ENCODE measurements around the gene POLE. TPM values are rescaled to one million over a fixed set of nuclear protein-coding genes. Genes with fewer than 3 reads are reported as not detected.

POLE gene
- total RNA-seq, 2 experiments from 2014 or later: 157 to 230 TPM

DNA sequence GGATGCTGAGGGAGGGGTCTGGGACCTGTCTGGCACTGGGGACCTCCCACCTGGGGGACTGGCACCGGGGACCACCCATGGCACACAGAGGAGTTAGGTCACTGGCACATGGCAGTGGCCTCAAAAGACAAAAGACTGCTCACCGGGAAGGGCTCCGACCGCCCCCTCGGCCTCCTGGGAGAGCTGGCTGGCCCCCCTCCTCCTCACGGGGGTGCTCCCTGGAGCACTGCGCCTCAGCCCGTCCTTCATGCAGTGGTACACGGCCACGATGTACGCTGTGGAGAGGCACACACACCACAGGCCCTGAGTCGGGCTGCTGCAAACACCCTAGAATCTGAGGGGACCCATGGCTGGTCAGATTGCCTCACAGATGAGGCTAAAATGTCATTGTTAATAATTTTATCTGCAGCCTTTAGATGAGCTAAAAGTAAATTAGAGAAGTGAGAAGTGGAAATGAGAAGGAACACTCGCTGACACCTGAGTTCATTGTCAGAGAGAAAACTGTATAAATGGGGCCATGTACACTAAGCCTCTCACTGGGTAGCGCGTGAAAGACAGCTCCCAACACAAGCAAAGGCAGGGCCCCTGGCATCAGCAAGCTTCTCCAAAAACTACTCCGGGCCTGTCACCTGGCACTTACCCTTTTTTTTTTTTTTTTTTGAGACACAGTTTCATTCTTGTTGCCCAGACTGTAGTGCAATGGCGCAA, 54.5 kb downstream of the POLE start:
- intact Hi-C loops (cut with micrococcal nuclease; ENCODE audit: unreplicated experiment): loop anchor here (1.0 to 2.0 kb wide), 4 partner anchors 18 to 187 kb away; no protein-coding TSS in a partner anchor
- no TSS peak for BruUV-seq (replicated peaks)
- Histone ChIP-seq H3K4me2 (ENCODE audit: low read length) (peak overlapping the region; percentile 63), H2AFZ (ENCODE audit: low read length) (no peak overlapping the region), H3K27ac (ENCODE audit: low read depth, low read length, poor library complexity, severe bottlenecking) (peak overlapping the region; percentile 100), H3K79me2 (ENCODE audit: insufficient read depth, low read depth, low read length) (no peaks in the 10 kb centered on the region), H3K36me3 (ENCODE audit: insufficient read depth, low read length) (peaks cover 91% of the 10 kb centered on the region), H3K9me3 (ENCODE audit: low read length) (no peaks in the 10 kb centered on the region), H3K4me1 (ENCODE audit: insufficient read depth, low read length, poor library complexity, severe bottlenecking) (peaks cover 62% of the 10 kb centered on the region), H3K4me3 (ENCODE audit: low read depth, low read length, poor library complexity, severe bottlenecking) (peak overlapping the region; percentile 20), H3K9me2 (ENCODE audit: insufficient read depth, low read length) (no peaks in the 10 kb centered on the region), H4K20me1 (ENCODE audit: insufficient read depth, low read length) (no peaks in the 10 kb centered on the region)
- DNase-seq (ENCODE audit: low spot score): peak; percentile 89
- CTCF ChIA-PET (ENCODE audit: unreplicated experiment): interaction anchor here (0.6 to 1.4 kb wide), 3 partner anchors 12 to 23 kb away, joined by 3 read pairs; no protein-coding TSS in a partner anchor
- TF ChIP-seq, protein P1, sequence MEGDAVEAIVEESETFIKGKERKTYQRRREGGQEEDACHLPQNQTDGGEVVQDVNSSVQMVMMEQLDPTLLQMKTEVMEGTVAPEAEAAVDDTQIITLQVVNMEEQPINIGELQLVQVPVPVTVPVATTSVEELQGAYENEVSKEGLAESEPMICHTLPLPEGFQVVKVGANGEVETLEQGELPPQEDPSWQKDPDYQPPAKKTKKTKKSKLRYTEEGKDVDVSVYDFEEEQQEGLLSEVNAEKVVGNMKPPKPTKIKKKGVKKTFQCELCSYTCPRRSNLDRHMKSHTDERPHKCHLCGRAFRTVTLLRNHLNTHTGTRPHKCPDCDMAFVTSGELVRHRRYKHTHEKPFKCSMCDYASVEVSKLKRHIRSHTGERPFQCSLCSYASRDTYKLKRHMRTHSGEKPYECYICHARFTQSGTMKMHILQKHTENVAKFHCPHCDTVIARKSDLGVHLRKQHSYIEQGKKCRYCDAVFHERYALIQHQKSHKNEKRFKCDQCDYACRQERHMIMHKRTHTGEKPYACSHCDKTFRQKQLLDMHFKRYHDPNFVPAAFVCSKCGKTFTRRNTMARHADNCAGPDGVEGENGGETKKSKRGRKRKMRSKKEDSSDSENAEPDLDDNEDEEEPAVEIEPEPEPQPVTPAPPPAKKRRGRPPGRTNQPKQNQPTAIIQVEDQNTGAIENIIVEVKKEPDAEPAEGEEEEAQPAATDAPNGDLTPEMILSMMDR (conservative IDR thresholded peaks at IDR 0.05; ENCODE audit: low read length): no peak
- no peak for TF ChIP-seq EZH2phosphoT487 (IDR thresholded peaks at IDR 0.05; ENCODE audit: borderline replicate concordance, low read depth, low read length)
- POLR2A ChIA-PET: interaction anchor here (0.6 to 2.9 kb wide), 10 partner anchors 11 to 406 kb away, joined by 3 to 20 read pairs (median 3); no protein-coding TSS in a partner anchor

- no peaks in the 10 kb centered on the region for H3K79me2 ChIP-seq (ENCODE audit: insufficient read depth, low read depth, low read length)
- DNase-seq (ENCODE audit: low spot score): peak; percentile 19
These were observed 55.5 kb downstream of the POLE start for GRCh38 chr12:132631666-132632065.

More at GRCh38 chr12:132631666-132632065, 55.5 kb downstream of the POLE start:
- Histone ChIP-seq H3K27ac (ENCODE audit: low read depth, low read length, poor library complexity, severe bottlenecking) (peak overlapping the region; percentile 100), H3K9me3 (ENCODE audit: low read length) (no peaks in the 10 kb centered on the region), H2AFZ (ENCODE audit: low read length) (no peak overlapping the region), H3K9me2 (ENCODE audit: insufficient read depth, low read length) (no peaks in the 10 kb centered on the region), H3K4me2 (ENCODE audit: low read length) (peak overlapping the region; percentile 63), H3K36me3 (ENCODE audit: insufficient read depth, low read length) (peaks cover 89% of the 10 kb centered on the region), H3K4me1 (ENCODE audit: insufficient read depth, low read length, poor library complexity, severe bottlenecking) (peaks cover 54% of the 10 kb centered on the region), H4K20me1 (ENCODE audit: insufficient read depth, low read length) (no peaks in the 10 kb centered on the region), H3K4me3 (ENCODE audit: low read depth, low read length, poor library complexity, severe bottlenecking) (no peak overlapping the region)
- intact Hi-C loops (cut with micrococcal nuclease; ENCODE audit: unreplicated experiment): loop anchor here (2.0 kb wide), 2 partner anchors 17 to 139 kb away; no protein-coding TSS in a partner anchor
- TF ChIP-seq EZH2phosphoT487 (IDR thresholded peaks at IDR 0.05; ENCODE audit: borderline replicate concordance, low read depth, low read length): no peak
- TF ChIP-seq, protein P1 (conservative IDR thresholded peaks at IDR 0.05; ENCODE audit: low read length): no peak
- ChIA-PET POLR2A (interaction anchor here (1.2 to 2.9 kb wide), 2 partner anchors 10 to 23 kb away, joined by 3 to 20 read pairs; no protein-coding TSS in a partner anchor), CTCF (ENCODE audit: unreplicated experiment) (interaction anchor here (0.5 to 0.6 kb wide), 2 partner anchors 19 to 114 kb away, joined by 4 to 5 read pairs; no protein-coding TSS in a partner anchor)
- TSS peak; percentile 19 for BruUV-seq (replicated peaks)
